Coronary artery (tissue), 2 donors: ENCODE data around the gene E2F2.
A peak's percentile ranks its signal among the peaks of the same experiment; 100 is the strongest.

Experiments
- DNase-seq: peaks from one replicate; pipeline ENCODE4 v3.0.0-alpha.2; 2017; ENCODE audit warnings: low spot score
- H3K27ac ChIP-seq, 2 donors: fragments of 200-600 bp; sonication (generic); one replicate each; pipeline ENCODE4 v1.5.1; 2016 to 2019
- H3K4me3 ChIP-seq: fragments of 200-600 bp; sonication (generic); 2 replicates; pipeline ENCODE4 v1.5.1; 2016; ENCODE audit warnings: mild to moderate bottlenecking, moderate library complexity
- CTCF ChIP-seq: fragments of 200-600 bp; sonication (generic); IDR thresholded peaks from one replicate; pipeline ENCODE4 v1.5.1; 2019; ENCODE audit warnings: antibody characterized with exemption

Gene E2F2

DNA sequence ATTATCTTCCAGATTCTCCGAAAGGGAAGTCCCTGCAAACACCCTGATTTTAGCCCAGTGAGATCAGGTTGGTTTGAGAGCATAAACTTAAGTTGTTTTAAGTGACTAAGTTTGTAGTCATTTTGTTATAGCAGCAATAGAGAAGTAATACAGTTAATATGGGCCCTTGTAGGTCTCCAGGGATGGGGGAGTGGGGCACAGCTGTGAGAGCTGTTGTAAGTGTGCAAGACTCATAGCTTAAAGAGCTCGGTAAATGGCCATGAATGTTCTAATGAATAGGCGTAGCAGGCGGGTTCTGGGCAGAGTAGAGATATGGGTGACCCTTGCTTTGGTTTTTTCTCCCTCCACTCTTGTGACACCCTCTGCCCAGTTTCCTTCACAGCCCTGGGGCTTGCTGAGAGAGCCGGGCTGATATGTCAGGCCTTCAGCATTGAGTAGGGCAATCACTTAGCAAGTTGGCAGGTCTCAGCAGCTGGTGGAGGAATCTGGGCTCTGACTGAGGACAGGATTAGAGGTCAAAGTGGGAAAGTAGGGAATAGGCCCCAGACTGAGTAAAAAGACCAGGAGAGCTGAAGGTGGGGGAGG, 44.3 kb upstream of the E2F2 start:
- Histone ChIP-seq H3K4me3 (no peak overlapping the region), H3K27ac (peak overlapping the region; percentile 86 to 92)
- DNase-seq, result no peak
- no peak for TF ChIP-seq CTCF

DNA sequence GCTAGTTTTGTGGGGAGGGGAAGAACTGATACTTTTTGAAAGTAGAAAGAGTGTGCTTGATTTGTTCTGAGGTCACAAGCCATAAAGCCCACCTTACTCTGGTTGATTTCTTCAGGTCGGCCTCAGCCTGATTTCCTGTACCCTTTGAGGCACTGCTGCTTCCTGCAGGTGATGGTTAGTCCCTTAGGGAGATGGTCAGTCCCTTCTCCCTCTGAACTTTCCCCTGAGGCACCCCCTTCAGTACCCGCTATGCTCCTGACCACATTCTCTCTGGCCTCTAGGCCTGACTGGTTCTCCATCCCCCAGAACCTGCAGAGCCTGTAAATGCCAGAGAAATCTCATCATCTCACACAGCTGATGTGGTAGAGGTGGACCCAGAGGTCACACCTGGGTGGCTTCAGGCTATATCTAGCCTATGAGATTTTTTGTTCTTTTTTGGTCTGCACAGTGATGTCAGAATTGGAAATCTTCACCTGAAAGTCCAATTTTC, 43.3 kb upstream of the E2F2 start:
- no peak for DNase-seq
- Histone ChIP-seq H3K4me3 (no peak overlapping the region), H3K27ac (peak overlapping the region; percentile 86 to 92)
- TF ChIP-seq CTCF, result no peak

- H3K4me3 ChIP-seq, result no peak overlapping the region
- DNase-seq, result no peak
- H3K27ac ChIP-seq, result peak overlapping the region; percentile 40 to 92
- TF ChIP-seq CTCF, result no peak
These were observed 42.6 kb upstream of the E2F2 start for GRCh38 chr1:23573574-23574182.

DNA sequence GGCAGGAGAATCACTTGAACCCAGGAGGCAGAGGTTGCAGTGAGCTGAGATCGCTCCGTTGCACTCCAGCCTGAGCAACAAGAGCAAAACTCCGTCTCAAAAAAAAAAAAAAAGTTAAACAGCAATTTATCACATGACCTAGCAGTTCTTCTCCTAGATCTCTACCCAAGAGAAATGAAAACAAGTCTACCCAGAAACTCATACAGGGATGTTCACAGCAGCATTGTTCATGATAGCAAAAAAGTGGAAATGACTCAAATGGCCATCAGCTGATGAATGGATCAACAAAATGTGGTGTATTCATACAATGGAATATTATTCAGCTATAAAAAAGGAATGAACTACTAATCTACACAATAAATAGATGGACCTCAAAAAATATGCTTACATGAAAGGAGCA, 40.4 kb upstream of the E2F2 start:
- no peak for DNase-seq
- TF ChIP-seq CTCF, result no peak
- Histone ChIP-seq H3K4me3 (no peak overlapping the region), H3K27ac (no peak overlapping the region)

DNA sequence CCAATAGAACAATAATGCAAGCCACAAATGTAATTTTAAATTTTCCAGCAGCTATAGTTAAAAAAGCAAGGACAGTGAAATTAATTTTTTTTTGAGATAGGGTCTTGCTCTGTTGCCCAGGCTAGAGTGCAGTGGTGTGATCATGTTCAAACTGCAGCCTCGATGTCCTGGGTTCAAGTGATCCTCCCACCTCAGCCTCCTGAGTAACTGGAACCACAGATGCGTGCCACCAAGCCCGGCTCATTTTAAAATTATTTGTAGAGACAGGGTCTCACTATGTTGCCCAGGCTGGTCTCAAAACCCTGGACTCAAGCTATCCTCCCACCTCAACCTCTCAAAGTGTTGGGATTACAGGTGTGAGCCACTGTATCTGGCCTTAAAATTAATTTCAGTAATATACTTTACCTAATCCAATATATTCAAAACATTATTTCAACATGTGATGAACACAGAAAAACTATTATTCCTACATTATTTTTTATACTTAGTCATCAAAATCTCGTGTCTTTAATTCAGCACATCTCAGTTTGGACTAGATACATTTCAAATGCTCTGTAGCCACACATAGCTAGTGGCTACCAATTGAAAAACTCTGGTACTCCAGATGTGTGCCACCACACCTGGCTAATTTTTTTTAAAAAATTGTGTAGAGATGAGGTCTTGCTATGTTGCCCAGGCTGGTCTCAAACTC, 39.1 kb upstream of the E2F2 start:
- Histone ChIP-seq H3K27ac (peak overlapping the region; percentile 87 to 94), H3K4me3 (no peak overlapping the region)
- no peak for TF ChIP-seq CTCF
- no peak for DNase-seq

GRCh38 chr1:23568608-23569383, 37.8 kb upstream of the E2F2 start:
- DNase-seq, result no peak
- TF ChIP-seq CTCF, result no peak
- Histone ChIP-seq H3K4me3 (peak overlapping the region; percentile 79), H3K27ac (peak overlapping the region; percentile 87 to 94)
